Measurements from ENCODE around the gene MYLK.

The MYLK gene

GRCh38 chr3:123637841-123638240, 246.3 kb downstream of the MYLK start:
- no peak for DNase-seq

GRCh38 chr3:123637131-123637530, 247.0 kb downstream of the MYLK start:
- DNase-seq: no peak

- no peak for DNase-seq
These were observed 247.7 kb downstream of the MYLK start for GRCh38 chr3:123636431-123636841.

GRCh38 chr3:123635717-123636116, 248.4 kb downstream of the MYLK start:
- no peak for DNase-seq

GRCh38 chr3:123635217-123635616, 248.9 kb downstream of the MYLK start:
- DNase-seq: no peak

- DNase-seq: no peak
These were observed 249.7 kb downstream of the MYLK start for GRCh38 chr3:123634149-123635051.

- DNase-seq: no peak
These were observed 250.6 kb downstream of the MYLK start for GRCh38 chr3:123633530-123633929.

- no peak for DNase-seq
These were observed 251.9 kb downstream of the MYLK start for GRCh38 chr3:123632161-123632655.

GRCh38 chr3:123629747-123630047, 254.4 kb downstream of the MYLK start:
- DNase-seq: no peak

- DNase-seq: no peak
These were observed 255.0 kb downstream of the MYLK start for GRCh38 chr3:123628996-123629746.

- DNase-seq: no peak
These were observed 256.2 kb downstream of the MYLK start for GRCh38 chr3:123627673-123628670.

- no peak for DNase-seq
These were observed 257.3 kb downstream of the MYLK start for GRCh38 chr3:123626881-123627280.

GRCh38 chr3:123624302-123624701, 259.8 kb downstream of the MYLK start:
- DNase-seq: no peak

- no peak for DNase-seq
These were observed 260.7 kb downstream of the MYLK start for GRCh38 chr3:123623346-123623880.

GRCh38 chr3:123622766-123623165, 261.4 kb downstream of the MYLK start:
- no peak for DNase-seq

GRCh38 chr3:123621850-123622189, 262.3 kb downstream of the MYLK start:
- no peak for DNase-seq

GRCh38 chr3:123621186-123621849, 262.8 kb downstream of the MYLK start:
- DNase-seq: no peak

- no peak for DNase-seq
These were observed 263.8 kb downstream of the MYLK start for GRCh38 chr3:123620343-123620742.

- no peak for DNase-seq
These were observed 265.2 kb downstream of the MYLK start for GRCh38 chr3:123618768-123619484.

- DNase-seq: no peak
These were observed 265.9 kb downstream of the MYLK start for GRCh38 chr3:123618076-123618708.

- DNase-seq: no peak
These were observed 267.5 kb downstream of the MYLK start for GRCh38 chr3:123616593-123616992.

Data from SHP77 treated with DMSO at 0.1 percent for 48 hours (cell line).